HepG2 (cell line): ENCODE measurements around the gene HMGCS2. TPM values are rescaled to one million over a fixed set of nuclear protein-coding genes. Genes with fewer than 3 reads are reported as not detected.

ENCODE experiments used
- ADNP ChIP-seq: sonication (generic); formaldehyde crosslinking; IDR thresholded peaks from 2 replicates; pipeline ENCODE4 v1.4.0; 2020; ENCODE audit warnings: missing genetic modification reagents
- FOSL2 ChIP-seq: sonication (generic); formaldehyde crosslinking; IDR thresholded peaks from 2 replicates; pipeline ENCODE4 v1.4.0; 2020; ENCODE audit warnings: missing genetic modification reagents
- FOXK2 ChIP-seq: fragments of 450-650 bp; IDR thresholded peaks from 2 replicates; pipeline ENCODE4 v1.6.1; 2016
- KAT8 ChIP-seq: IDR thresholded peaks from 2 replicates; pipeline ENCODE4 v1.6.1; 2016; ENCODE audit warnings: missing genetic modification reagents, missing compliant biosample characterization
- KMT2A ChIP-seq: sonication (generic); formaldehyde crosslinking; IDR thresholded peaks from 2 replicates; pipeline ENCODE4 v1.4.0; 2020; ENCODE audit warnings: missing genetic modification reagents
- MBNL3 ChIP-seq: fragments of 250-450 bp; sonication (Bioruptor Pico); conservative IDR thresholded peaks from 2 replicates; pipeline ENCODE4 v1.8.0; 2022; ENCODE audit warnings: mild to moderate bottlenecking, inconsistent platforms
- MIXL1 ChIP-seq: IDR thresholded peaks from 2 replicates; pipeline ENCODE4 v1.6.1; 2016
- MLLT10 ChIP-seq: sonication (generic); formaldehyde crosslinking; IDR thresholded peaks from 2 replicates; pipeline ENCODE4 v1.4.0; 2020; ENCODE audit warnings: missing genetic modification reagents
- MYPOP ChIP-seq: sonication (generic); formaldehyde crosslinking; IDR thresholded peaks from 2 replicates; pipeline ENCODE4 v1.8.1; 2023; ENCODE audit warnings: mild to moderate bottlenecking, moderate library complexity, missing genetic modification reagents
- NRL ChIP-seq: sonication (generic); formaldehyde crosslinking; IDR thresholded peaks from 2 replicates; pipeline ENCODE4 v1.5.0; 2020; ENCODE audit warnings: missing genetic modification reagents, mild to moderate bottlenecking, moderate library complexity, borderline replicate concordance
- PCBP1 ChIP-seq: fragments of 200-400 bp; formaldehyde crosslinking; IDR thresholded peaks from 2 replicates; pipeline ENCODE4 v1.6.1; 2017; ENCODE audit warnings: mild to moderate bottlenecking, low read depth, low read length, borderline replicate concordance
- PTBP1 ChIP-seq: fragments of 200-400 bp; formaldehyde crosslinking; IDR thresholded peaks from 2 replicates; pipeline ENCODE4 v1.6.1; 2018; ENCODE audit warnings: low read length, low read depth; ENCODE audit not compliant: poor library complexity, severe bottlenecking
- RNF2 ChIP-seq: fragments of 450-650 bp; conservative IDR thresholded peaks from 2 replicates; pipeline ENCODE4 v1.6.1; 2016; ENCODE audit warnings: low read depth
- TEF ChIP-seq: sonication (generic); formaldehyde crosslinking; IDR thresholded peaks from 2 replicates; pipeline ENCODE4 v1.5.0; 2020; ENCODE audit warnings: missing genetic modification reagents
- ZFP36L1 ChIP-seq: sonication (generic); formaldehyde crosslinking; IDR thresholded peaks from 2 replicates; pipeline ENCODE4 v1.8.0; 2022; ENCODE audit warnings: mild to moderate bottlenecking, missing genetic modification reagents, moderate library complexity
- ZGPAT ChIP-seq: IDR thresholded peaks from 2 replicates; pipeline ENCODE4 v1.6.1; 2016; ENCODE audit warnings: mild to moderate bottlenecking
- ZNF121 ChIP-seq: sonication (generic); formaldehyde crosslinking; IDR thresholded peaks from 2 replicates; pipeline ENCODE4 v1.5.0; 2020; ENCODE audit warnings: mild to moderate bottlenecking, missing genetic modification reagents
- ZNF317 ChIP-seq: sonication (generic); formaldehyde crosslinking; IDR thresholded peaks from 2 replicates; pipeline ENCODE4 v1.5.0; 2020; ENCODE audit warnings: mild to moderate bottlenecking, missing genetic modification reagents
- ZNF430 ChIP-seq: sonication (generic); formaldehyde crosslinking; IDR thresholded peaks from 2 replicates; pipeline ENCODE4 v1.9.0; 2021; ENCODE audit warnings: mild to moderate bottlenecking, missing genetic modification reagents
- ZNF569 ChIP-seq: sonication (generic); formaldehyde crosslinking; IDR thresholded peaks from 2 replicates; pipeline ENCODE4 v1.5.0; 2020; ENCODE audit warnings: mild to moderate bottlenecking, missing genetic modification reagents, moderate library complexity, borderline replicate concordance
- ZNF749 ChIP-seq: sonication (generic); formaldehyde crosslinking; IDR thresholded peaks from 2 replicates; pipeline ENCODE4 v1.8.0; 2022; ENCODE audit warnings: mild to moderate bottlenecking, missing genetic modification reagents, moderate library complexity, borderline replicate concordance
- polyA plus RNA-seq, 8 experiments: library from polyadenylated mRNA; depleted of rRNA in 3 of 8; stranded (reverse) in 7 of 8; unstranded in 1 of 8; fragments of >200 nt; fragmentation: Illumina TruSeq in 4 of 8; extraction: Trizol in 4 of 8; gene quantifications; 2 replicates each; pipeline versions ENCODE4 v1.2.1 to v1.2.3, GENCODE V29; 2011 to 2016; ENCODE audit warnings: low read depth in 4 of 8, missing spikeins in 1 of 8, mixed read lengths in 1 of 8; ENCODE audit not compliant: insufficient read depth in 1 of 8
- total RNA-seq, 5 experiments: library from RNA; depleted of rRNA; stranded (reverse); fragments of >200 nt; fragmentation: Illumina TruSeq; extraction: Trizol; gene quantifications; 2 replicates each; pipeline ENCODE4 v1.2.3, GENCODE V29; 2016; ENCODE audit warnings: low read depth in 1 of 5
- TF ChIP-seq, protein P1 (sequence below): IDR thresholded peaks from 2 replicates; pipeline ENCODE4 v1.6.1; 2016; ENCODE audit warnings: mild to moderate bottlenecking, missing biosample characterization, missing genetic modification reagents
- TF ChIP-seq, protein P2 (sequence below): sonication (generic); formaldehyde crosslinking; IDR thresholded peaks from 2 replicates; pipeline ENCODE4 v1.8.0; 2022; ENCODE audit warnings: mild to moderate bottlenecking, missing genetic modification reagents
- TF ChIP-seq, protein P3 (sequence below): sonication (generic); formaldehyde crosslinking; IDR thresholded peaks from 2 replicates; pipeline ENCODE4 v1.8.0; 2022; ENCODE audit warnings: missing genetic modification reagents, mild to moderate bottlenecking, inconsistent platforms, borderline replicate concordance

Gene HMGCS2
- total and polyA plus RNA-seq, 2 of the 13 experiments (the other 11 are each of a cell fraction or from before 2014, with no cell fraction given): 0.44 to 1.5 TPM

GRCh38 chr1:119724611-119725218, 44.0 kb downstream of the HMGCS2 start (continued):
- peak; percentile 64; the same call in 1 of the 2 replicates for TF ChIP-seq ZNF317
- TF ChIP-seq MBNL3 (CRISPR knock-in tag): no peak
- TF ChIP-seq PTBP1: no peak
- TF ChIP-seq MYPOP (CRISPR knock-in tag): no peak
- TF ChIP-seq ZNF430: no peak
- no peak for TF ChIP-seq ZNF121 (CRISPR knock-in tag)
- TF ChIP-seq ZNF569: no peak
- no peak for TF ChIP-seq MLLT10
- TF ChIP-seq ZGPAT (CRISPR knock-in tag): no peak; the same call in 1 of the 2 replicates
- TF ChIP-seq FOSL2 (CRISPR knock-in tag): peak; percentile 78
- no peak for TF ChIP-seq RNF2
- TF ChIP-seq ADNP (CRISPR knock-in tag): no peak
- no peak; the same call in 1 of the 2 replicates for TF ChIP-seq ZNF749 (CRISPR knock-in tag)
- TF ChIP-seq MIXL1 (CRISPR knock-in tag): peak; percentile 52; the same call in 1 of the 2 replicates
- peak; percentile 39; the same call in 1 of the 2 replicates for TF ChIP-seq KMT2A (CRISPR knock-in tag)
- TF ChIP-seq ZFP36L1 (CRISPR knock-in tag): no peak
- TF ChIP-seq, protein P1, sequence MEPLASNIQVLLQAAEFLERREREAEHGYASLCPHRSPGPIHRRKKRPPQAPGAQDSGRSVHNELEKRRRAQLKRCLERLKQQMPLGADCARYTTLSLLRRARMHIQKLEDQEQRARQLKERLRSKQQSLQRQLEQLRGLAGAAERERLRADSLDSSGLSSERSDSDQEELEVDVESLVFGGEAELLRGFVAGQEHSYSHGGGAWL (CRISPR knock-in tag): no peak
- TF ChIP-seq KAT8: peak; percentile 82
- no peak for TF ChIP-seq PCBP1
- no peak for TF ChIP-seq FOXK2
- TF ChIP-seq NRL: no peak
- TF ChIP-seq TEF: no peak
- TF ChIP-seq, protein P2, sequence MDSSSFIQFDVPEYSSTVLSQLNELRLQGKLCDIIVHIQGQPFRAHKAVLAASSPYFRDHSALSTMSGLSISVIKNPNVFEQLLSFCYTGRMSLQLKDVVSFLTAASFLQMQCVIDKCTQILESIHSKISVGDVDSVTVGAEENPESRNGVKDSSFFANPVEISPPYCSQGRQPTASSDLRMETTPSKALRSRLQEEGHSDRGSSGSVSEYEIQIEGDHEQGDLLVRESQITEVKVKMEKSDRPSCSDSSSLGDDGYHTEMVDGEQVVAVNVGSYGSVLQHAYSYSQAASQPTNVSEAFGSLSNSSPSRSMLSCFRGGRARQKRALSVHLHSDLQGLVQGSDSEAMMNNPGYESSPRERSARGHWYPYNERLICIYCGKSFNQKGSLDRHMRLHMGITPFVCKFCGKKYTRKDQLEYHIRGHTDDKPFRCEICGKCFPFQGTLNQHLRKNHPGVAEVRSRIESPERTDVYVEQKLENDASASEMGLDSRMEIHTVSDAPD (CRISPR knock-in tag): 0 out of 2 replicates have a peak, but pooled peaks have one; percentile 44
- TF ChIP-seq, protein P3, sequence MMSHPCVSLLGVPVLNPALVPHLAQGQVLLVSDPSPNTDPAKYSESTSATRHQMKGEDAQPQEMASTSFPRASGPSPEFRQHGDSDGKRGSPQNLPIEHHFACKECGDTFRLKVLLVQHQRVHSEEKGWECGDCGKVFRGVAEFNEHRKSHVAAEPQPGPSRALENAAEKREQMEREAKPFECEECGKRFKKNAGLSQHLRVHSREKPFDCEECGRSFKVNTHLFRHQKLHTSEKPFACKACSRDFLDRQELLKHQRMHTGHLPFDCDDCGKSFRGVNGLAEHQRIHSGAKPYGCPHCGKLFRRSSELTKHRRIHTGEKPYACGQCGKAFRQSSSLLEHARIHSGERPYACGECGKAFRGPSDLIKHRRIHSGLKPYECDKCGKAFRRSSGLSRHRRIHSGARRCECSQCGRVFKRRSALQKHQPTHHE (CRISPR knock-in tag): no peak
